HEK293T (cell line): ENCODE measurements around the gene RAB27B.

Experiments
- FOXK2 ChIP-seq: fragments of 450-650 bp; IDR thresholded peaks from 2 replicates; pipeline ENCODE4 v1.6.1; 2016; ENCODE audit warnings: mild to moderate bottlenecking
- FOXM1 ChIP-seq: fragments of 450-650 bp; IDR thresholded peaks from 2 replicates; pipeline ENCODE4 v1.6.1; 2017; ENCODE audit warnings: mild to moderate bottlenecking, borderline replicate concordance
- L3MBTL2 ChIP-seq: fragments of 450-650 bp; conservative IDR thresholded peaks from 2 replicates; pipeline ENCODE4 v1.6.1; 2016; ENCODE audit warnings: mild to moderate bottlenecking
- SP1 ChIP-seq: fragments of 450-650 bp; IDR thresholded peaks from 2 replicates; pipeline ENCODE4 v1.6.1; 2017
- SUZ12 ChIP-seq: fragments of 450-650 bp; IDR thresholded peaks from 2 replicates; pipeline ENCODE4 v1.6.1; 2016; ENCODE audit warnings: mild to moderate bottlenecking
- ZNF384 ChIP-seq: fragments of 450-650 bp; IDR thresholded peaks from 2 replicates; pipeline ENCODE4 v1.6.1; 2016

DNA sequence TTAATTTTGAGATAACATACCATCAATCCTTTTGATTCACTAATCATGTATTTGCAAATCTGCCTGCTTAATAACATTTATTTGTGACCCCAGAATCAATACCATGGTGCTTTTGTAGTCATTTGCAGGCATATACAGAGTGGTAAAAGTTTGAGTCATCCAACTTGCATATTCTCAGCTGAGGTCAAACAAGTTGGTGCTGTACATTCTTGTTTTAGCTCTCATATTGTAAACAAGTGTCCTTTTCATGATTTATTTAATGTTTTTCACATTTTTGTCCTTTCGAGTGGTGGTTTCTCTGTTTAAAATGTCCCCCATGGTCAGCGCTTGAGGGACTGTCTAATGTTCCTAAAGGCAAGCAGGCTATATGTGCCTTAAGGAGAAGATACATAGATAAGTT lies 17.5 kb downstream of the RAB27B start:
- TF ChIP-seq FOXK2 (no peak), SUZ12 (no peak), FOXM1 (no peak), L3MBTL2 (no peak), SP1 (no peak), ZNF384 (no peak)
